ENCODE measurements around the gene HOMER3. TPM values are rescaled to one million over a fixed set of nuclear protein-coding genes. Genes with fewer than 3 reads are reported as not detected.
A peak's percentile ranks its signal among the peaks of the same experiment; 100 is the strongest.

The HOMER3 gene
- total and polyA plus RNA-seq, 2 experiments from 2014 or later = 47.0 to 62.7 TPM

DNA sequence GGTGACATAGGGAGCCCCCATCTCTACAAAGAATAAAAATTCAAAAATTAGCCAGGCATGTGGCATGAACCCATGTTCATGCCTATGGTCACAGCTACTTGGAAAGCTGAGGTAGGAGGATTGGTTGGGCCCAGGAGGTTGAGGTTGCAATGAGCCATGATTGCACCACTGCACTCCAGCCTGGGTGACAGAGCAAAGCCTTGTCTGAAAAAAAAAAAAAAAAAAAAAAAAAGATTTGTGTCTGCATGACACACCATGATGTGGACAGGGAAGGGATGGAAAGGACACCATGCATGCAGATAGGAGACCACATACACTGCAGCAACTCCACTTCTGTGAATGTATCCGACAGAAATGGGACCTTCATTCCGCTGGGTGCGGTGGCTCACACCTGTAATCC lies 34.0 kb upstream of the HOMER3 start:
- Histone ChIP-seq H3K27ac (no peak overlapping the region), H3K4me1 (ENCODE audit: low read depth) (peaks cover 4% of the 10 kb centered on the region), H3K9me3 (ENCODE audit: low read depth) (no peaks in the 10 kb centered on the region), H3K36me3 (no peaks in the 10 kb centered on the region), H3K4me3 (no peak overlapping the region), H3K27me3 (no peaks in the 10 kb centered on the region)
- no peak for DNase-seq (ENCODE audit: low read depth in 1 of 2, low spot score in 1 of 2)
- TF ChIP-seq, protein P1, sequence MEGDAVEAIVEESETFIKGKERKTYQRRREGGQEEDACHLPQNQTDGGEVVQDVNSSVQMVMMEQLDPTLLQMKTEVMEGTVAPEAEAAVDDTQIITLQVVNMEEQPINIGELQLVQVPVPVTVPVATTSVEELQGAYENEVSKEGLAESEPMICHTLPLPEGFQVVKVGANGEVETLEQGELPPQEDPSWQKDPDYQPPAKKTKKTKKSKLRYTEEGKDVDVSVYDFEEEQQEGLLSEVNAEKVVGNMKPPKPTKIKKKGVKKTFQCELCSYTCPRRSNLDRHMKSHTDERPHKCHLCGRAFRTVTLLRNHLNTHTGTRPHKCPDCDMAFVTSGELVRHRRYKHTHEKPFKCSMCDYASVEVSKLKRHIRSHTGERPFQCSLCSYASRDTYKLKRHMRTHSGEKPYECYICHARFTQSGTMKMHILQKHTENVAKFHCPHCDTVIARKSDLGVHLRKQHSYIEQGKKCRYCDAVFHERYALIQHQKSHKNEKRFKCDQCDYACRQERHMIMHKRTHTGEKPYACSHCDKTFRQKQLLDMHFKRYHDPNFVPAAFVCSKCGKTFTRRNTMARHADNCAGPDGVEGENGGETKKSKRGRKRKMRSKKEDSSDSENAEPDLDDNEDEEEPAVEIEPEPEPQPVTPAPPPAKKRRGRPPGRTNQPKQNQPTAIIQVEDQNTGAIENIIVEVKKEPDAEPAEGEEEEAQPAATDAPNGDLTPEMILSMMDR (IDR thresholded peaks at IDR 0.05; ENCODE audit: low read depth, low read length) = no peak

DNA sequence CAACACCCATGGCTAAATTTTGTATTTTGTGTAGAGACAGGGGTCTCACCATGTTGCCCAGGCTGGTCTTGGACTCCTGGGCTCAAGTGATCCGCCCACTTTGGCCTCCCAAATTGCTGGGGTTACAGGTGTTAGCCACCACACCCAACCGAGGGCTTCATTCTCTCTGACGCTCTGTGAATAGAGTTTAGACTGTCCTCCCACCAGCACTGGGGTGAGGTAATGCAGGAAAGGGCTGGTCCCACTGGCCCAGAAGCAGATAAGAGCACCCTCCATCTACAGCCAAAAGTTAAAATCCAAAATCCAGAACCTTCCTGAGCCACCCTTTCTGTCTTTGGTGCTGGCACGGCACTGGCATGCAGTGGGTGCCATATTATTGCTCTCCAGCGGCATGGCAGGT lies 31.8 kb upstream of the HOMER3 start:
- no peaks in the 10 kb centered on the region for H3K27me3 ChIP-seq
- TF ChIP-seq, protein P1 (IDR thresholded peaks at IDR 0.05; ENCODE audit: low read depth, low read length) = no peak
- H3K36me3 ChIP-seq = no peaks in the 10 kb centered on the region
- peaks cover 4% of the 10 kb centered on the region for H3K4me1 ChIP-seq (ENCODE audit: low read depth)
- no peak overlapping the region for H3K4me3 ChIP-seq
- peak in 1 of 2 donors; percentile 42 for DNase-seq (ENCODE audit: low read depth in 1 of 2, low spot score in 1 of 2)
- no peak overlapping the region for H3K27ac ChIP-seq
- no peaks in the 10 kb centered on the region for H3K9me3 ChIP-seq (ENCODE audit: low read depth)

DNA sequence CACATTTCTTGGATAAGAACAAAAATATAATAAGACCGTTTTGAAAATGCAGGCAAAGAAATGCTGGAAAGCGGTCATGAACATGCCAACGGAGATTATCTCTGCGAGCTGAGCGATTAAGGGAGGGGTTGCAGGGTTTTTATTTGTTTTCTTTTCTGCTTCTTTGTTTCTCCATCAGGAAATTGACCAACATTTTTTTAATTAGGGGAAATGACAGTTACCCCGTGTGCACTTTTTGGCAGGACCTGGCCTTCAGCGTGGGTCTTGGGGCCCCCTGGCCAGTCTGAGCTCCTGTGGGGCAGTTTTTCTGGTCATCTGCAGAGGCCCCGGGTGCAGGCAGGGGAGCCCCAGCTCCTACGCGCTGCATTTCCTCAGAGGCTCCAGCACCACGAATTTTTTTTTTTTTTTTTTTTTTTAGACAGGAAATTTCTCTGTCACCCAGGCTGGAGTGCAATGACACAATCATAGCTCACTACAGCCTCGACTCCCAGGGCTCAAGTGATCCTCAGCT lies 31.3 kb upstream of the HOMER3 start:
- peaks cover 4% of the 10 kb centered on the region for H3K4me1 ChIP-seq (ENCODE audit: low read depth)
- peak in 1 of 2 donors; percentile 77 for DNase-seq (ENCODE audit: low read depth in 1 of 2, low spot score in 1 of 2)

DNA sequence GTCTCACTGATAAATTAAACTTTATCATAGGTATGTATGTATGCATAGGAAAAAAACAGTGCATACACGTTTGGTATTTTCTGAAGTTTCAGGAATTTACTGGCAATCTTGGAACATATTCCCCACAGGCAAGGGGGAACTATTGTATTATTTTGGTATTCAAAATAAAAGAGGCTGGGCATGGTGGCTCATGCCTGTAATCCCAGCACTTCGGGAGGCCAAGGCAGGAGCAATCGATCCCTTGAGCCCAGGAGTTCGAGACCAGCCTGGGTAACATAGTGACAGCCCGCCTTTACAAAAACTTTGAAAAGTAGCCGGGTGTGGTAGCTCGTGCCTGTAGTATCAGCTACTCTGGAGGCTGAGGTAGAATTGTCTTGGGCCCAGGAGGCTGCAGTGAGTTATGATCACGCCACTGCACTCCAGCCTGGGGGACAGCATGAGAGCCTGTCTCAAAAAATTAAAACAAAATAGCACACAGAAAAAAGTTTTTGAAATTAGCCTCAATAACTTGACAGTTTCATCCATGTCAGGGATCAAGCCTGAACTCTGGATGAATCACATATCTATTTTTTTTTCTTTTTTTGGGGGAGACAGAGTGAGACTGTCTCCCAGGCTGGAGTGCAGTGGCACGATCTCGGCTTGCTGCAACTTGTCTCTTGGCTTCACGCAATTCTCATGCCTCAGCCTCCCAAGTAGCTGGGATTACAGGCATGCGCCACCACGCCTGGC lies 29.1 kb upstream of the HOMER3 start:
- Histone ChIP-seq H3K9me3 (ENCODE audit: low read depth) (no peaks in the 10 kb centered on the region), H3K36me3 (no peaks in the 10 kb centered on the region), H3K4me3 (no peak overlapping the region), H3K27ac (no peak overlapping the region), H3K27me3 (no peaks in the 10 kb centered on the region), H3K4me1 (ENCODE audit: low read depth) (no peaks in the 10 kb centered on the region)
- DNase-seq (ENCODE audit: low read depth in 1 of 2, low spot score in 1 of 2) = no peak
- TF ChIP-seq, protein P1 (IDR thresholded peaks at IDR 0.05; ENCODE audit: low read depth, low read length) = no peak

More for the DNA sequence above, 31.3 kb upstream of the HOMER3 start:
- Histone ChIP-seq H3K4me3 (no peak overlapping the region), H3K9me3 (ENCODE audit: low read depth) (no peaks in the 10 kb centered on the region), H3K27ac (no peak overlapping the region), H3K27me3 (no peaks in the 10 kb centered on the region), H3K36me3 (no peaks in the 10 kb centered on the region)
- TF ChIP-seq, protein P1 (IDR thresholded peaks at IDR 0.05; ENCODE audit: low read depth, low read length) = no peak

GRCh38 chr19:18967358-18968146 lies 26.5 kb upstream of the HOMER3 start:
- Histone ChIP-seq H3K9me3 (ENCODE audit: low read depth) (no peaks in the 10 kb centered on the region), H3K27ac (no peak overlapping the region), H3K4me1 (ENCODE audit: low read depth) (no peaks in the 10 kb centered on the region), H3K36me3 (no peaks in the 10 kb centered on the region), H3K4me3 (no peak overlapping the region), H3K27me3 (peaks cover 5% of the 10 kb centered on the region)
- TF ChIP-seq, protein P1 (IDR thresholded peaks at IDR 0.05; ENCODE audit: low read depth, low read length) = no peak
- DNase-seq (ENCODE audit: low read depth in 1 of 2, low spot score in 1 of 2) = peak in 1 of 2 donors; percentile 83
